ENCODE results near the gene CAPN11.

Gene CAPN11

DNA sequence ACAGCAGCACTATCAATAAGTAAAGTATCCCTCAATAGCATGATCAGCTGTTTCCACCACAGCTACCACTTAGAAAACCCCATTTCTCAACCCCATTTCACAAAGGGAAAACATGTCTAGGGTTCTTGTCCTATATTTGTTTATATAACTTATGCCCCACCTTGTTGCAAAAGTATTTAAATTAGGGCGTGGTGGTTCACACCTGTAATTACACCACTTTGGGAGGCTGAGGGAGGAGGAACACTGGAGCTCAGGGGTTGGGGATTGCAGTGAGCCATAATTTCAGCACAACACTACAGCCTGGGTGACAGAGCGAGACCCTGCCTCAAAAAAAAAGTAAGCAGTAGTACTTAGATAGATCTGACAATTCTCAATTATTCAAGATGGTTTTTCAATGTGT is 35.1 kb upstream of the CAPN11 start:
- H3K4me3 ChIP-seq (replicated peaks; ENCODE audit: low read depth, low read length), result no peak overlapping the region; the same call in 1 of the 2 replicates
- DNase-seq (ENCODE audit: extremely low read depth, low read depth), result no peak
- no peak for TF ChIP-seq CTCF (IDR thresholded peaks at IDR 0.05; ENCODE audit: low read depth, low read length, missing control alignments)

DNA sequence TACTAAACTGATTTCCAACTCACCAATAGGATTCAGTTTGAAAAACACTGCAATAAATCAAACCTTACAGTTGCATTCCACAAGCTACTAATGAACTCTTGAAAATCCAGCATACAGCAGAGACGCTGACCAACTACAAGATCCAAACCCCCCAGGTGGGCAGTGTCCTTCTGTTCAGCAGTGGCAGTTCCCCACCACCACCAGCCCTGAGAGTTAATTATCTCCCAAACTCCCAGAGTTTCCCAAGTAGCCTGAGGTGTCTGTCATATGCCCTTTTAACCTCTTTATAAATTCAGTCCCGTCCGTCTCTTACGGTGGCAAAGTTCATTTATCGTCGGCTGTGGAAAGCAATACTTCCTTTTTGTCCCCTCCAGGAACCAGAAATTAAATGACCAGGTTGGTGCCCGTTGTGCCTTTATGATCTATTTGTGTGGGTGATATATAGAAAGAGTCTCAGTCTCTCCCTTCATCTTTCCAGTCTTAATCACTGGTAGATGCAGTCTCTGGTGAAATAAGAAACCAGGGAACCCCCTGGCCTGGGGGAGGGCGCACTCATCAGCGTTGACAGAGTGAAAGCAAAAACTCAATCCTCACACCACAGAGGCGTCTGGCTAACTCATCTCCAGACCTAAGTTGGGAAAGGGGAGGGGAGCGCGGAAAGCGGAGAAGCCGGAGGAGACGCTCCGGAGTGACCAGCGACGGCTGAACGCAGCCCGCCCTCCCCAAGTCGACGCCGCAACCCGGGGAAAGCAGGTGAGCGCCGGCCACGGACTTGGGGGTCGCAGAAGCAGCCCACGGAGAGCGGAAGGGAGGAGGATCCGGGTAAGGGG is 32.1 kb upstream of the CAPN11 start:
- H3K4me3 ChIP-seq (replicated peaks; ENCODE audit: low read depth, low read length), result peak overlapping the region; percentile 90
- no peak for DNase-seq (ENCODE audit: extremely low read depth, low read depth)
- TF ChIP-seq CTCF (IDR thresholded peaks at IDR 0.05; ENCODE audit: low read depth, low read length, missing control alignments), result no peak

- TF ChIP-seq CTCF (IDR thresholded peaks at IDR 0.05; ENCODE audit: low read depth, low read length, missing control alignments), result no peak
- no peak for DNase-seq (ENCODE audit: extremely low read depth, low read depth)
- H3K4me3 ChIP-seq (replicated peaks; ENCODE audit: low read depth, low read length), result peak within 1 kb of the TSS; percentile 90
These were observed 31.2 kb upstream of the CAPN11 start, which contains the start of the genes MRPL14 and TMEM63B for GRCh38 chr6:44127186-44128019. Gene MRPL14, minus strand, starts transcription at chr6:44127452. Its CDS starts 10,841 bp downstream, at chr6:44116611. Gene TMEM63B, plus strand, starts transcription at chr6:44127554. Its CDS starts 7,031 bp downstream, at chr6:44134585.

DNA sequence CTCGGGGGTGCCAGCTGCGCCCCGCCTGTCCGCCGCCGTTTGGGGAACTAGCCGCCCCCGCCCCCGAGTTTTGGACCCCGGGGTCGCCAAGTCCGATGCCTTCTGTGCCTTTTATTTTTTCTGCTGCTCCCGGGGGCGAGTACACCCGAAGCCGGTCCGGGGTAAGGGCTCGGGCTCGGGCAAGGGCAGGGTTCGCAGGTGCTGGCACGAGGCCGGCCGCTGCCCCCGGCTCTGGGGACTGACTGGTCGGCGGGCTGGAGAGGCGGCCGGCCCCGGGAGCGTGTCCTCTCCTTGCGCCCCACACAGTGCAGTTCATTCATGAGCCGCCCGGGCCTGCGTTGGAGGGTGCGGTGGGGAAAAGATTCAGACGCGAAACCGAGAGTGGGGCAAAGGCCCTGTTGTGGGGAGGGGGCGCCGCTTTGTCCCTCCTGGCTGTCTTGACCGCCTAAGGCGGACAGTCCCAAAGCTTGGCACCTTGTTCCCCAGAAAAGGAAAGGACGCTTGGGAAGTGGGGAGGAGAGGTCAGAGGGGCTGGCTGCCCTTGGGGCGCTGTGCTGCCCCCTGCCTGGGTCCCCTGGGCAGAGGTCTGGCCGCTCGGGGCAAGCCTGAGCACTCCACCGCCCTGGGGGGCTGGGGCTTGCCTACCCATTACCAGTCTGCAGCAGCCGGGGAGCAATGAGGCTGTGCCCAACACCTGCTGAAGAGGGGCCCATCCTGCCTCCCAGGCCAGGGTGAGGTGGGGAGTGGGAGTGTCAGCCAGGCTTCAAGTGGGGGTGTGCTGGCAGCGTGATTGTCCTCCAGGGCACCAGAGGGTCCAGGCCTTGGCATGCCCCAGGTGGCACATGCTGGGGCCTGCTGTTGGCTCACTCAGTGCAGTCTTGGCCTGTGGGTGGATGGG is 30.4 kb upstream of the CAPN11 start:
- H3K4me3 ChIP-seq (replicated peaks; ENCODE audit: low read depth, low read length), result peak overlapping the region; percentile 74
- TF ChIP-seq CTCF (IDR thresholded peaks at IDR 0.05; ENCODE audit: low read depth, low read length, missing control alignments), result no peak
- DNase-seq (ENCODE audit: extremely low read depth, low read depth), result no peak

DNA sequence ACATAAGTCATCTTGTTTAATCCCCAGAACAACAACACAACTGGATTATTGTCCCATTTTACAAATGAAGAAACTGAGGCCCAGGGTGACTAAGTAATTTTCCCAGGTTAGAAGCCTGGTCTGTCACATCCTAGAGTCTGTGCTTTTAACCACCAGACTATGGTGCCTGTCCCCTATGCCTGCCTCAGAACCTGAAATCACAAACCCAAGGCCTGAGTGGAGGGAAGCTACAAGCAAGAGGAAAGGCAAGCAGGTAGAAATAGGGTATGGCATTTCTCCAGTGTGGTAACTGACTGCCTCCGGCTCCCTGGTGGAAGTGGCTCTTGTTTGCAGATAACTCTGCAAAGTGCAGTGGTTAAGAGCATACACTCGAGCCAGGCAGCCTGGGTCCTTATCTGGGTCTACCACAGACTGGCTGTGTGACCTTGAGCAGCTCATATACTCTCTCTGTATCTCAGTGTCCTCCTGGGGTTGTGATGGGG is 28.7 kb upstream of the CAPN11 start:
- DNase-seq (ENCODE audit: extremely low read depth, low read depth), result no peak
- no peak for TF ChIP-seq CTCF (IDR thresholded peaks at IDR 0.05; ENCODE audit: low read depth, low read length, missing control alignments)

DNA sequence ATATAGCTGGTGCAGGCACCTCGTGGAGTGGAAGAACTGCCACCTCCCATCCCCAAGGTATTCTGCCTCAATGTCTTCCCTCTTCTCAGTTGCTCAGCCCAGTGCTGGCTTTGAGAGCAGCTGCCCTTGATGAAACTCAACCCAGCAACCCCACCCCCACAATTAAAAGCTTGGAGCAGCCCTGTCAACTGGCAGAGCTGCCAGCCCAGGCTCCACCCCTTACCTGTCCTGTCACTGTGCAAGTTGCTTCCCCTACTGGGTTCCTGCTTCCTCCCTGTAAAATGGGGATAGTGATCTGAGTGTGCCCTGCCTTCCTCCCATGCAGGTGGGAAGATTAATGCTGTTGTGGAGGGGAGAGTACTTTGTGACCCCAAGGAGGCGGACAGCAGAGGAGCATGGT is 26.7 kb upstream of the CAPN11 start:
- TF ChIP-seq CTCF (IDR thresholded peaks at IDR 0.05; ENCODE audit: low read depth, low read length, missing control alignments), result no peak
- no peak for DNase-seq (ENCODE audit: extremely low read depth, low read depth)
- H3K4me3 ChIP-seq (replicated peaks; ENCODE audit: low read depth, low read length), result no peak overlapping the region

More for the DNA sequence above, 28.7 kb upstream of the CAPN11 start:
- H3K4me3 ChIP-seq (replicated peaks; ENCODE audit: low read depth, low read length), result no peak overlapping the region
